Panc1 (cell line): ENCODE measurements around the gene PLCXD1. TPM values are rescaled to one million over a fixed set of nuclear protein-coding genes. Genes with fewer than 3 reads are reported as not detected.

ENCODE experiments used
- ATAC-seq: fragments of 200-7000 bp; cut with Tn5 transposase; 2 replicates; pipeline ENCODE4 v1.9.1; 2020; ENCODE audit warnings: mild to moderate bottlenecking, moderate library complexity
- BruUV-seq: library from RNA; stranded (reverse); fragments of 400-500 nt; replicated peaks from 2 replicates; lab custom pipeline; 2021; lab: Mats Ljungman, UMichigan
- CTCF ChIA-PET: fragments of 300-600 bp; sonication (Branson Sonifier 250); formaldehyde crosslinking; loops from one replicate; lab custom pipeline; 2022; ENCODE audit warnings: antibody characterized with exemption; lab: Charles Lee
- POLR2A ChIA-PET: fragments of 300-600 bp; sonication (Branson Sonifier 250); formaldehyde crosslinking; loops from one replicate; lab custom pipeline; 2022; ENCODE audit warnings: antibody characterized with exemption; lab: Charles Lee
- DNase-seq: peaks from one replicate; pipeline ENCODE4 v3.0.0-alpha.2; 2010; ENCODE audit warnings: low read depth, low spot score
- H3K27ac ChIP-seq: 2 replicates; pipeline ENCODE4 v1.5.1; 2011; ENCODE audit warnings: mild to moderate bottlenecking, low read length, inconsistent platforms
- H3K27me3 ChIP-seq: fragments of 200-500 bp; sonication (Bioruptor generic); 2 replicates; pipeline ENCODE4 v1.6.0; 2014; ENCODE audit warnings: low read length, inconsistent platforms; ENCODE audit not compliant: control insufficient read depth, insufficient read depth
- H3K36me3 ChIP-seq: fragments of 200-500 bp; sonication (Bioruptor generic); 2 replicates; pipeline ENCODE4 v1.5.1; 2014; ENCODE audit warnings: inconsistent platforms, mild to moderate bottlenecking, low read length, moderate library complexity; ENCODE audit not compliant: control insufficient read depth, insufficient read depth
- H3K4me1 ChIP-seq: 2 replicates; pipeline ENCODE4 v1.5.1; 2011; ENCODE audit warnings: inconsistent platforms, mild to moderate bottlenecking, low read length, moderate library complexity; ENCODE audit not compliant: control insufficient read depth, insufficient read depth
- H3K4me3 ChIP-seq, 2 experiments: 2 replicates each; pipeline ENCODE4 v1.5.1; 2011 to 2012; ENCODE audit warnings: low read depth in 2 of 2, low read length in 2 of 2, mild to moderate bottlenecking in 2 of 2, inconsistent platforms in 1 of 2, moderate library complexity in 1 of 2
- H3K9me3 ChIP-seq: fragments of 200-500 bp; sonication (Bioruptor generic); 2 replicates; pipeline ENCODE4 v1.5.1; 2014; ENCODE audit warnings: low read depth, mild to moderate bottlenecking, inconsistent platforms, low read length, moderate library complexity; ENCODE audit not compliant: control insufficient read depth, insufficient read depth
- CTCF ChIP-seq: fragments of 450-650 bp; IDR thresholded peaks from 2 replicates; pipeline ENCODE4 v1.5.1; 2017; ENCODE audit warnings: mild to moderate bottlenecking
- POLR2AphosphoS5 ChIP-seq: IDR thresholded peaks from 2 replicates; pipeline ENCODE4 v1.6.1; 2012; ENCODE audit warnings: mild to moderate bottlenecking, low read depth, low read length, moderate library complexity
- REST ChIP-seq, 2 experiments: IDR thresholded peaks; 2 replicates each; pipeline ENCODE4 v1.6.1; 2011 to 2012; ENCODE audit warnings: low read depth in 2 of 2, control low read depth in 1 of 2, low read length in 1 of 2, mild to moderate bottlenecking in 1 of 2, moderate library complexity in 1 of 2; ENCODE audit not compliant: insufficient read depth in 1 of 2
- SIN3A ChIP-seq: IDR thresholded peaks from 2 replicates; pipeline ENCODE4 v1.6.1; 2012; ENCODE audit warnings: low read depth, mild to moderate bottlenecking, low read length, moderate library complexity, borderline replicate concordance; ENCODE audit not compliant: insufficient read depth
- TCF7L2 ChIP-seq: IDR thresholded peaks from 2 replicates; pipeline ENCODE4 v1.6.1; 2011; ENCODE audit warnings: mild to moderate bottlenecking, low read depth, low read length, inconsistent platforms
- in situ Hi-C: cut with HindIII; loops from 2 replicates; pipeline ENCODE4 v1.10.0; 2016; ENCODE audit warnings: low sequenced_read_pairs, low pct_unique_long_range_greater_than_20kb
- intact Hi-C: fragments of 100-400 bp; cut with micrococcal nuclease; formaldehyde crosslinking; loops from one replicate; pipeline ENCODE4 v1.10.0; 2022; ENCODE audit not compliant: unreplicated experiment
- total RNA-seq: library from RNA; stranded (reverse); gene quantifications from one replicate; pipeline ENCODE4 v1.2.1, GENCODE V29; 2021; ENCODE audit not compliant: unreplicated experiment

The PLCXD1 gene
- total RNA-seq, 1 experiment from 2014 or later: 54.9 TPM

- intact Hi-C loops: no loop called here
- no peak for ATAC-seq
- H3K4me1 ChIP-seq: no peaks in the 10 kb centered on the region
Observed at GRCh38 chrX:265502-265901, 15.7 kb upstream of the PLCXD1 start.

GRCh38 chrX:267771-268261, 13.4 kb upstream of the PLCXD1 start:
- CTCF ChIA-PET: no interaction called here
- in situ Hi-C loops: no loop called here
- H3K4me3 ChIP-seq: no peak overlapping the region
- H3K9me3 ChIP-seq: no peaks in the 10 kb centered on the region
- BruUV-seq: no TSS peak
- intact Hi-C loops: no loop called here
- H3K27me3 ChIP-seq: no peaks in the 10 kb centered on the region
- POLR2A ChIA-PET: no interaction called here
- no peak overlapping the region for H3K27ac ChIP-seq
- DNase-seq (no peak), ATAC-seq (no peak)
- H3K4me1 ChIP-seq: no peaks in the 10 kb centered on the region
- no peaks in the 10 kb centered on the region for H3K36me3 ChIP-seq
- TF ChIP-seq TCF7L2: no peak
- no peak for TF ChIP-seq REST (IDR thresholded peaks at IDR 0.05; ENCODE audit: insufficient read depth in 1 of 2, low read depth in 2 of 2, low read length in 1 of 2)
- TF ChIP-seq SIN3A: no peak
- TF ChIP-seq CTCF: no peak
- no peak for TF ChIP-seq POLR2AphosphoS5

More at GRCh38 chrX:265502-265901, 15.7 kb upstream of the PLCXD1 start:
- TF ChIP-seq REST (IDR thresholded peaks at IDR 0.05; ENCODE audit: insufficient read depth in 1 of 2, low read depth in 2 of 2, low read length in 1 of 2): no peak
- no TSS peak for BruUV-seq
- no peak overlapping the region for H3K27ac ChIP-seq
- CTCF ChIA-PET: no interaction called here
- no peaks in the 10 kb centered on the region for H3K9me3 ChIP-seq
- no peaks in the 10 kb centered on the region for H3K36me3 ChIP-seq
- H3K27me3 ChIP-seq: no peaks in the 10 kb centered on the region
- POLR2A ChIA-PET: no interaction called here
- no peak overlapping the region for H3K4me3 ChIP-seq
- DNase-seq: no peak
- in situ Hi-C loops: no loop called here
